GM18498 (cell line): ENCODE results near the gene GALR1.
"Not testable (repeated sequence)": the region's sequence is repeated elsewhere in the genome, so short reads cannot be mapped to it uniquely, and the experiment has no call there.

Experiments used
- ATAC-seq: cut with Tn5 transposase; IDR thresholded peaks from one replicate; pipeline ENCODE4 v1.9.1; 2021; ENCODE audit warnings: mild to moderate bottlenecking, moderate library complexity; ENCODE audit not compliant: unreplicated experiment

Gene GALR1

GRCh38 chr18:77249569-77250500, at the start of gene GALR1:
GALR1 (plus strand) TSS chr18:77249848; CDS start chr18:77250549, 701 bp downstream.
- ATAC-seq = no peak

DNA sequence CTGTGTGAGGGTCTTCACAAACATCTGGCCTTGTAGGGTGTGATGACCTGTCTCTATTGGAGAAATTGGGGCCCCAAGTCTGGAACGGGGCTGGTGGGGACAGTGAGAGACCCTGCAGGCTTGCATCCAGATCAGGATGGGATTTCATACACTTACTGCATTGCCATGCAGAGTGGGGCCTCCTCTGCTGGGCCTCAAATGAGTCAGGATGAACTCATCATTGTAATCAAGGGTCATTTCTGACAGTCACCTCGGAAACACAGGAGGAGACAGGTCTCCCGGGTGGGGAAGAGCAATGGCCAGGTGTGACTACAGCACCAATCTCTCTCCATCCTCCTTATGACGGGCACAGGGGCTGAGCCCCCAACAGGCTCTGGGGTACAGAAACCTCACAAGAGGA, 48.1 kb upstream of the GALR1 start:
- ATAC-seq = no peak

GRCh38 chr18:77202329-77202728, 47.3 kb upstream of the GALR1 start:
- no peak for ATAC-seq

GRCh38 chr18:77203071-77203470, 46.6 kb upstream of the GALR1 start:
- ATAC-seq = no peak

- no peak for ATAC-seq
These were observed 45.8 kb upstream of the GALR1 start for GRCh38 chr18:77203851-77204250.

- no peak for ATAC-seq
These were observed 43.9 kb upstream of the GALR1 start for GRCh38 chr18:77205769-77206168.

DNA sequence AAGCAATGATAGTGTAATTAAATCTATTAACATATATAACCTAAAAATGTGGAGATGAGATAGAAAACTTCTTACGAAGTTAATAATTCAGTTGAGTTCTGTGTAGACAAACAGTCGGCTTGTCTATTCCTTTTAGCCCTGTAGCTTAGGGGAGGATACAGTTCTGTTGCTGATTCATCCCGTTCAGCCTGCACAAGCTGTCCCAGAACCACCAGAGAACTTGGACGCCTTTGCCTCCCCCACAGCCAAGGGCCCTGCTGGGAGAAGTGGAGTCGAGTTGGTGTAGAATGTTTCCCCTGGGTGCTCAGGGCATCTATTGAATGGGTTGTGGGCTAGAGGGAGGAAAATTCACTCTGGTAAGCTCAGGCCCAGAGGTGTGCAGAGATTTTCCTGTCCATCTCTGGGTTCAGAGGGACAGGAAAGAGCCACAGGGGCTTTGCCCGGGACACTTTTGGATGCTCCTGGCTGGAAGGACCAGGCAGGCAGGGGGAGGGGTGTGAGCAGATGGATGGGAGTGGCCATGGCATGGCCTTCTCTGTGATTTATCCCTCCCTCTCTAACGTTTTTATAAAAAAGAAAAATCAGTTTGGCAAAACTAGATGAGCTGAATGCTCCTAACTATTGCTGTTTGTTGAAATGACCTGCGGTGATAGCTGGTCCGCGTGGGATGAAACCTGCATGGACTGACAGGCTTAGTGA, 42.8 kb upstream of the GALR1 start:
- no peak for ATAC-seq

DNA sequence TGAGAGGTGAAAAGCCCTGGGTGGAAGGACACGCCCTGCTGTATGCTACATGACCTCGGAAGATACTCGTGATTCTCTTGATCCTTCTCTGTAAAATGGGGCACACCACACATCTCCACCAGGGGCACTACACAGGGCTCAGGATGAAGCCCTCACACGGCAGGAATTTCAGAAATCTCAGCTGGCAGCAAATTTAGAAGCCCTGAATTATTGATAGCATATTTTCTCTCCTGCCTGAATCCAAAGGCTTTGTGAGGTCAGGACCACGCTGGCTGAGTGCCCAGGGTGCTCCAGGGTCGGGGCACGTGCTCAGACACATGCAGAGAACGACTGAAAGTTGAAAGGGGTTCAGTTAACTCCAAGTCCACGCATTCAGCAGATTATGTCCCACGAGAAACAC, 42.1 kb upstream of the GALR1 start:
- peak; percentile 44 for ATAC-seq

DNA sequence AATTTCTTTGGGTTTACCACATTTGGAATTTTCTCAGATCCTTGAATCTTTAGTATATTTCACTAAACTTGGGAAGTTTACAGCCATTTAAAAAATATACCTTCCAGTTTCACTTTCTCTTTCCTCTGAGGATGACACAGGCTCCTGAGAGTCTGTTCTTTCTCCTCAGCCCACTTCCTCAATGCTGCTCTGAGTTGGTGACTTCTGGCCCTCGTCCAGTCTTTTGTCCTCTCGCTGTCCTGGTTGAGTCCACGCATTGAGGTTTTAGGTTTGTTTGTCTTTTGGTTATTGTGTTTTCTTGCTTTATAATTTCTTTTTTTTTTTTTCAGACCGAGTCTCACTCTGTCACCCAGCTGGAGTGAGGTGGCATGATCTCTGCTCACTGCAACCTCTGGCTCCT, 40.7 kb upstream of the GALR1 start:
- ATAC-seq = peak; percentile 78

GRCh38 chr18:77209587-77209986, 40.1 kb upstream of the GALR1 start:
- ATAC-seq = no peak

GRCh38 chr18:77210249-77210648, 39.4 kb upstream of the GALR1 start:
- no peak for ATAC-seq

- no peak for ATAC-seq
These were observed 31.0 kb upstream of the GALR1 start for GRCh38 chr18:77218642-77219041.

DNA sequence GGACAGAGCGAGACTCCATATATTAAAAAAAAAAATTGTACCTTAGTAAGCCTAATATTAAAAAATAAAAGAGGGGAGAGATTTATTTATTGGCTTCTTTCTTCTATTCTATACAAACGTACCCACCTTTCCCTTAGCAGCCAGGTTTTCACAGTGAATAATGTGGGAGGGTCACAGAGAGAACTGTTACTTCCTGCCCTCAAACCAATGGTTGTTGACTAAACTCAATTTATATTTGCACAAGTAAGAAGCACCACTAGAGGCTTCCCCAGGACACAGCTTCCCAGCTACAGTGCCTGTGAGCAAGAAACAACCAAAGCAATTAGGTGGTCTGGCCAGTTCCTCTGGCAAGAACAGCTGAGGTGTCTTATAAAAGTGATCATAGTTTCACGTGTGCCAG, 28.9 kb upstream of the GALR1 start:
- ATAC-seq = no peak

- ATAC-seq = no peak
These were observed 27.2 kb upstream of the GALR1 start for GRCh38 chr18:77222464-77222863.

- no peak for ATAC-seq
These were observed 26.4 kb upstream of the GALR1 start for GRCh38 chr18:77223221-77223639.

- ATAC-seq = no peak
These were observed 26.0 kb upstream of the GALR1 start for GRCh38 chr18:77223653-77224052.

DNA sequence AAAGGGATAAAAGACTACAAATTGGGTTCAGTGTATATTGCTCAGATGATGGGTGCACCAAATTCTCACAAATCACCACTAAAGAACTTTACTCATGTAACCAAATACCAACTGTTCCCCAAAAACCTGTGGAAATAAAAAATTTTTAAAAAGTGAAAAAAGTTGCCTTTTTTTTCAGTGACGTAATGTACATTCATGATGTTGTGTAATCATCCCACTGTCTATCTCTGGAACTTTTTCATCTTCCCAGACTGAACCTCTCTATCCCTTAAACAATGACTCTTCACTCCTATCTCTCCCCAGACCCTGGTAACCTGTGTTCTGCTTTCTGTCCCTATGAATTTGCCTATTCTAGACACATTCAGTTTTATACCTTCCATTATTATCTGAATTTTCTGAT, 19.0 kb upstream of the GALR1 start:
- no peak for ATAC-seq

DNA sequence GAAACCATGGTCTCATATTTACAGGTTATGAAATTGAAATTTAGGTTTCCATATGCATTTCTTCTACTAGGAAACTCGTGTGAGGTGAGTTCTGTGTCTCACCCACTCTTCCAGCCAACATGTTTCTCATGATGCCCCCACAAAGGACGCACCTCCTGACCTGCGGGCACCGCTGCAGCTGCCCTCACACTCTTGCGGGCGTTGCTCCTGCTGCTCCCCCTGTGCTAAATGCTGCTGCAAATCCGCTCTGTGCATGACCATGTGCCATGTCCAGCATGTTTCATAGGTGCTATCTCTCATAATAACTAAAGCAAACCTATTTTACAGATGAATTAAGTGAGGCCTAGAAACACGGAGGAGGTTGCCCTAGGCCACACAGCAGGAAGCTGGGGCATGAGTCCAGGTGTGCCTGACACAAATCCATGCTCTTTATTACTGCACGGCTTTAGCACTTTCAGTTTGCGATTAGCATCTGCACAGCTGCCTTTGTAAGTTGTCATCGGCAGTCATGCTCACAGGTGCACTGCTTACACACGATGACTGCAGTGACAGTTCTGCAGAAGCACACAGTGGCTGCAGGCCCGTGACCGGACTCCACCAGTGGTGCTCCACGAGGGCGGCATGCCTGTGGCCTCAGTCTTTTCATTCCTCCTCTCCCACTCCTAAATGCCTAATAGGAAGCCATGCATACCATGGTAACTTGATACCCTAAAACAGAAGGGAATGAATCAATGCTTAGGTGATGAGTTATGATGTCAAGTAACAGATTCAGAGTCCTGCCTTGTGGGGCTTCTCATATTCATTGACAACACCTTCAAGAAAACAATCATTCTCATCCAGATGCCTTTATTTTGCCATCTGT, 14.9 kb upstream of the GALR1 start:
- no peak for ATAC-seq

DNA sequence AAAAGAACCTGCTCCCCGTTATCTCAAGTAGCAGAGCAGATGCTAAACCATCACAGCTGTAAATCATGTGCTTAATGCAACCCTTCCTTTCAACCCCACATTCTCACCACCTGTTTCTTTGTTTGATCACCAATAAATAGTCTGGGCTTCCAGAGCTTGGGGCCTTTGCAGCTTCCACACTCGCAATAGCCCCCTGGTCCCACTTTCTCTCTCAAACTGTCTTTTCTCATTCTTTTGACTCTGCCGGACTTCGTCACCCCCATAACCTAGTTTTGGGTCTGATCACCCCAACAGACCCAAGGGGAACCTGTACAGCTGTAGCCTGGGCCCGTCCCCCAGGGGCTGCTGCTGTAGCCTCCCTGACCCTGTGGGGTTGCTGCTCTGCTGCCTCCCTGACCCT, 10.4 kb upstream of the GALR1 start:
- ATAC-seq = not testable (repeated sequence)

GRCh38 chr18:77248873-77249568, 627 bp upstream of the GALR1 start:
- no peak for ATAC-seq

DNA sequence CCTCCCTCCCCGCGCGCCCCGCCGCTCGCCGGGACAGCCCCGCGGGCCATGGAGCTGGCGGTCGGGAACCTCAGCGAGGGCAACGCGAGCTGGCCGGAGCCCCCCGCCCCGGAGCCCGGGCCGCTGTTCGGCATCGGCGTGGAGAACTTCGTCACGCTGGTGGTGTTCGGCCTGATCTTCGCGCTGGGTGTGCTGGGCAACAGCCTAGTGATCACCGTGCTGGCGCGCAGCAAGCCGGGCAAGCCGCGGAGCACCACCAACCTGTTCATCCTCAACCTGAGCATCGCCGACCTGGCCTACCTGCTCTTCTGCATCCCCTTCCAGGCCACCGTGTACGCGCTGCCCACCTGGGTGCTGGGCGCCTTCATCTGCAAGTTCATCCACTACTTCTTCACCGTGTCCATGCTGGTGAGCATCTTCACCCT, 865 bp downstream of the GALR1 start:
- no peak for ATAC-seq
